Putamen (tissue), 1 donor: ENCODE data around the gene SYTL2.

Source experiments
- DNase-seq: peaks from one replicate; pipeline ENCODE4 v3.0.0-alpha.2; 2016; ENCODE audit warnings: low spot score

The SYTL2 gene

DNA sequence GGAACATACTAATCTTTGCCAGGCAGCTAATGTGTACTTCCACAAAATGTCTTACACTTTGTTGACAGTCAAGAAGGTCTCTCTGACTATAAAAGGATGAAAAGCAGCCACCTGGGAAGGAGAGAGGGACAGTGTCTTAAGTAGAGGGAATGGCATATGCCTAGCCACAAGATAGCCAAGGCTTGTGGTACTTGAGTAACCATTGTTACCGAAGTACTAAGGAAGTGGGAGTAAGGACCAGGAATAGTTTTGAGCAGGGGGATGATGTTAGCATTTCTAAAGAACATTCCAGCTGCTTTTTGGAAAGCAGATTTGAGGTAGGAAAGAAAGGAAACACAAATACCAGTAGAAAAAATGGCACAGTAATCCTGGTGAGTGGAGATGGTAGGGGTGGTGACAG is 159.8 kb downstream of the SYTL2 start:
- no peak for DNase-seq

DNA sequence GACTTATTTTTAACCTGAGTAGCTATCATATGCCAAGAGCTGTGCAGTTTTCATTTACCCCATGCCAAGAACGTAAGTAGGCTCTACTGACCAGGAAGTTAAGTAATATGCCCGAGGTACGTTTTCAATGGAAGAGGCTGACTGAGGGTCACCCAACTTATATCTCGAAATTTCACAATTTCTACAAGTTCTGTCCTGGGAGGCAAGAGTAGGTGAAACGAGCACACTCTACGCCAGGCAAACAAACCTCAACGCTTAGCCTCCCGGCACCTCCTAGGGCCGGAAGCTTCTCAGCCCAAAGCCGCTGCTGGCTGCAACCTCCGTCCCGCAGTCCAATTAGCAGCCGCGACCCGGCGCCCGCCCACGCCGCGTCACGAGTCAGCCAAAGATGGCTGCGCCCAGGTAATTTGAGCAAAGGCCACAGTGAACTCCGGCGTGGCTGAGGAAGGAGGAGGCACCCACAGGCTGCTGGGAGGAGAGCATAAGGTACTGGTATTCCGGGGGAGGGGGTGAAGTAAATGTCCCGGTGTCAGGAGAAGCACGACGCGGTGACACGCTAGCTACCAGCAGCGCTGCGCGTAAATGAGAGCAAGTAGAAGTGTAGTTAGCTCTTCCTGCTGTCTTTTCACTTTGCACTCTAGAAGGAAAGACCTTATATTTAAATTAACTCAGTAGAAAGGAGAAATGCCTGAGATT is 163.2 kb downstream of the SYTL2 start, which contains the start of gene TMEM126A:
TMEM126A (plus strand) TSS at position 364 of the 696 bp plus-strand sequence. CDS start 2,289 bp downstream, outside the sequence.
- DNase-seq, result peak; percentile 88

DNA sequence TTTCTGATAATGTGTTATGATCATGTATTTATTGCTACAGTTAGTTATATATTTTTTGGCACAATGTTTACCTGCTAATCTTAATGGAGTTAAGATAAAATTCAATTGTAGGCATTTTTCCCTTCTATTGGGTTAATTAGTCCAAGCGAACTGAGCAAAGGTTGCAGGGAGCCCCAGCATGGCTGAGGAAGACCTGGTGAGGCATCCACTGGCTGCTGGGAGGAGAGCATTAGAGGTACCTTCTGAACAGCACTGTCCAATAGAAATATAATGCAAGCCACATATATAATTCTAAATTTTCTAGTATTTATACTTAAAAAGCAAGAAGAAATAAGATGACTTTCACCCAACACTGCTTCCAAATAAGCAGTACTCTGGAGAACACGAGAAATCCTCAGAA is 163.9 kb downstream of the SYTL2 start:
- DNase-seq, result no peak
